ENCODE results near the gene RANBP9.

The RANBP9 gene

DNA sequence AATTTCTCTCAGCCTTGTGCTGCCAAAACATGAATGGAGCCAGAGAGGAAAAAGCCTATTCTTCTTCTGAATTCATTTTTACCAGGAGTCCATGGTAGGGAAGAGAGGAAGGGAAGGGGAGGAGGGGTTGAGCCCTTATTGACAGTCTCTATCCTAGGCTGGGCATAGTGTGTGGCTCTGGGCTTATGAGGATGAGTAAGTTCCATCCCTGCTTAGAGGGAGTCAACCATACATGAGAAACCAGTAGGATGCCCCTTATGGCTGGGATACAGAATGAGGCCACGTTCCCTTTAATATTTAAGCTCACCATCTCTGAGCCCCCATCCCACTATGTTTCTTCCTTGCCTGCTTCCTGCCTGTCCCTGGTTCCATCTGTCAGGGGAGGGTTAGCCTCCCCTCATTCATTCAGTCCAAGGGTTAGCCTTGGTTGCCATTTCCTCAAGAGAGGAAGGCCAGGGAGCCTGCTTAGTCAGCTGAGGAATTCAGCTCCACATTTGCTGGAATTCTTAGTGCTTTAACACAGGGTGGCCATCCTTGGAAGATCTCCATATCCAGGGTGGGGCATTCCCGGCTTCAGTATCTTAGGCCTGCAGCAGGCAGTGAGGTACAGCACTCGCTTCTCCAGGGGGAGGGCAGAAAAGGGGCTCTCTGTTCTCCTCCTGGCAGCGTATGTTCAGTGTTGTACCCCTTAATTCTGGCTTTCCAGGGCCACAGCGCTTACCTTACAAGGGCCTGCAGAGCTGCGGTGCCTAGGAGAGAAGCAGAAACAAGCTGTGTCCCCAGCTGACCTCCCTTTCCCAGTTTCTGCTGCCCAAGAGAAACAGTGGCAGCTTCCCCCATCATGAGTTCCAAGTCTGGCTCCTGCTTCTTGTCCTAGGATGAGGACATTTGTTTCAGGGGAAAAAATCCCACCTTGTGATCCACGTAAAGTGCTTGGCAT, 124.8 kb downstream of the RANBP9 start:
- Histone ChIP-seq H3K9me3 (ENCODE audit: control insufficient read depth, insufficient read depth, low read length) (no peaks in the 10 kb centered on the region), H3K36me3 (ENCODE audit: control insufficient read depth, insufficient read depth, low read length) (peaks cover 10% of the 10 kb centered on the region), H3K9ac (ENCODE audit: low read depth, low read length) (no peak overlapping the region), H3K4me1 (ENCODE audit: control insufficient read depth, insufficient read depth, low read length) (no peaks in the 10 kb centered on the region), H3K4me3 (ENCODE audit: low read depth, low read length) (no peak overlapping the region), H3K27me3 (ENCODE audit: control insufficient read depth, insufficient read depth, low read length) (no peaks in the 10 kb centered on the region)

DNA sequence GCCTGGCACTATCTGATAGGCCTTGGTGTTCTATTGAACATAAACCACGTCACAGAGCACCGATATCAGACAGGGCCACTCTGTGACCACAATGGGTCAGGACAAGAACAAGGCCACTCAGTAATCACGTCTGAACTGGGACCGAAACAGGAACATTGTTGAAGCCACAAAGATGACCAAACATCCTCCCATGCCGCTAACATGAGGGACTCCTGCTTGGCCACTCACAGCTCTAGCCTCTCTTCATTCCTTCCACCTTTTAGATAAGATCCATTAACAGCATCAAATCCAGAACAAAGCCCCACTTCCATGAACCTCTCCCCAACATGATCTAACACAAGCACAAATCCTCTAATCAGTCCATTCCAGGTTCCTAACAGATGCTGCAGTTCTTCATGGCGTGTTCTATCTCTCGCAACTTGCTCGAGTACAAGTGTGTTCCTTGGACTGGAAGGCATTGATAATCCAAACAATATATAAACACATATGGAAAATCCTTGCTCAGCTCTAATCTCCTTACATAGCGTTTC, 129.9 kb downstream of the RANBP9 start:
- no peaks in the 10 kb centered on the region for H3K36me3 ChIP-seq (ENCODE audit: control insufficient read depth, insufficient read depth, low read length)
- no peak overlapping the region for H3K9ac ChIP-seq (ENCODE audit: low read depth, low read length)
- no peak overlapping the region for H3K4me3 ChIP-seq (ENCODE audit: low read depth, low read length)
- H3K4me1 ChIP-seq (ENCODE audit: control insufficient read depth, insufficient read depth, low read length): no peaks in the 10 kb centered on the region
- H3K27me3 ChIP-seq (ENCODE audit: control insufficient read depth, insufficient read depth, low read length): no peaks in the 10 kb centered on the region
- no peaks in the 10 kb centered on the region for H3K9me3 ChIP-seq (ENCODE audit: control insufficient read depth, insufficient read depth, low read length)

DNA sequence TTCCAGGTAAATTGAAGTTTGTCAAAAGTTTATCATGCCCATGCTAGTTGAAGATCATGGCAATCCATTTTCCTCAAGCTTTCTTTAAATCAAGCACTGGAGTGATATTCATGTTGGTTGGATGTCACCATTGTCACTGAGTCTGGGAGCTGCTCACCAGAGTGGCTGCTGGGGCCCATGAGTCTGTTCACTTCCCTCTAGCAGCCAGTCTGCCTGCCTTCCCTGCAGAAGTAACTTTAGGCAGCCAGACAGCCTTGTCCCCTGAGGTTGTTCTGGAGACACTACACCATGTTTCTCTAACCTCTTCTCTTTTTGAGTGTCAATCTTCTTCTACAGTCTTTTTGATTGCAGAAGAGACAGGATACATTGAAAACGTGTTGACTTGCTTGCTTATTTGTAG, 131.7 kb downstream of the RANBP9 start:
- H3K9me3 ChIP-seq (ENCODE audit: control insufficient read depth, insufficient read depth, low read length): no peaks in the 10 kb centered on the region
- no peaks in the 10 kb centered on the region for H3K4me1 ChIP-seq (ENCODE audit: control insufficient read depth, insufficient read depth, low read length)
- no peaks in the 10 kb centered on the region for H3K27me3 ChIP-seq (ENCODE audit: control insufficient read depth, insufficient read depth, low read length)
- H3K36me3 ChIP-seq (ENCODE audit: control insufficient read depth, insufficient read depth, low read length): no peaks in the 10 kb centered on the region
- no peak overlapping the region for H3K9ac ChIP-seq (ENCODE audit: low read depth, low read length)
- H3K4me3 ChIP-seq (ENCODE audit: low read depth, low read length): no peak overlapping the region

DNA sequence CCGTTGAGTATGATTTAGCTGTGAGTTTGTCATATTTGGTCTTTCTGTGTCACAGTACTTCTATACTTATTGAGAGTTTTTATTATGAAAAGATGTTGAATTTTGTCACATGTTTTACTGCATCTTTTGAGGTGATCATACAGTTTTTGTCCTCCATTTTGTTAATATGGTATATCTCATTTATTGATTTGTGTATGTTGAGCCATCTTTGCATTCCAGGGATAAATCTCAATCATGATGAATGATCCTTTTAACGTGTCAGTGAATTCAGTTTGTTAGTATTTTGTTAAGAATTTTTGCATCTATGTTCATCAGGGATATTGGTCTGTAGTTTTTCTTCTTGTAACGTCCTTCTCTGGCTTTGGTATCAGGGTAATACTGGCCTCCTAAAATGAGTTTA, 133.7 kb downstream of the RANBP9 start:
- Histone ChIP-seq H3K27me3 (ENCODE audit: control insufficient read depth, insufficient read depth, low read length) (no peaks in the 10 kb centered on the region), H3K9ac (ENCODE audit: low read depth, low read length) (no peak overlapping the region), H3K36me3 (ENCODE audit: control insufficient read depth, insufficient read depth, low read length) (no peaks in the 10 kb centered on the region), H3K9me3 (ENCODE audit: control insufficient read depth, insufficient read depth, low read length) (no peaks in the 10 kb centered on the region), H3K4me3 (ENCODE audit: low read depth, low read length) (no peak overlapping the region), H3K4me1 (ENCODE audit: control insufficient read depth, insufficient read depth, low read length) (peaks cover 5% of the 10 kb centered on the region)

DNA sequence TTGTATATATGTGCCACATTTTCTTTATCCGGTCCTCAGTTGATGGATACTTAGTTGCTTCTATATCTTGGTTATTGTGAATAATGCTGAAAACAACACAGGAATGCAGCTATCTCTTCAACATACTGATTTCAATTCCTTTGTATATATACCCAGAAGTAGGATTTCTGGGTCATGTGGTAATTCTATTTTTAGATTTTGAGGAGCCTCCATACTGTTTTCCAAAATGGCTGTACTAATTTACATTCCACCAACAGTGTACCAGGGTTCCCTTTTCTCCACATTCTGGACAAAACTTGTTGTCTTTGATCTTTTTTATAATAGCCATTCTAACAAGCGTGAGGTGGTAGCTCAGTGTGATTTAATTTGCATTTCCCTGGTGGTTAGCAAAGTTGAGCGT, 135.6 kb downstream of the RANBP9 start:
- no peak overlapping the region for H3K4me3 ChIP-seq (ENCODE audit: low read depth, low read length)
- no peak overlapping the region for H3K9ac ChIP-seq (ENCODE audit: low read depth, low read length)
- H3K36me3 ChIP-seq (ENCODE audit: control insufficient read depth, insufficient read depth, low read length): no peaks in the 10 kb centered on the region
- no peaks in the 10 kb centered on the region for H3K27me3 ChIP-seq (ENCODE audit: control insufficient read depth, insufficient read depth, low read length)
- no peaks in the 10 kb centered on the region for H3K9me3 ChIP-seq (ENCODE audit: control insufficient read depth, insufficient read depth, low read length)
- peaks cover 5% of the 10 kb centered on the region for H3K4me1 ChIP-seq (ENCODE audit: control insufficient read depth, insufficient read depth, low read length)

DNA sequence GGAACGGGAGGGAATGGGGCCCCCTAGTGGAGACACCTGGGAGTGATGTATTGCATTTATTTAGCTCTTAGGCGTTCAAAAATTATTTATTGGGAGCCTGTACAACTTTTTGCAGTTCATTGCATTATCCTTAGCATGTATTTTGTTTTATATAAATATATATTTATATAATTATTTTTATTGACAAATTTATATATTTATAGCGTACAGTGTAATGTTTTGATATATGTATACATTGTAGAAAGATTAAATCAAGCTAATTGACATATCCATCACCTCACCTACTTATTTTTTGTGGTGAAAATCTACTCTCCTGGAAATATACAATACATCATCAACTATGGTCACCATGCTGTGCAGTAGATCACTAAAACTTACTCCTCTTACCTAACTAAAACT, 136.3 kb downstream of the RANBP9 start:
- Histone ChIP-seq H3K27me3 (ENCODE audit: control insufficient read depth, insufficient read depth, low read length) (no peaks in the 10 kb centered on the region), H3K4me1 (ENCODE audit: control insufficient read depth, insufficient read depth, low read length) (peaks cover 5% of the 10 kb centered on the region), H3K9me3 (ENCODE audit: control insufficient read depth, insufficient read depth, low read length) (no peaks in the 10 kb centered on the region), H3K4me3 (ENCODE audit: low read depth, low read length) (peak overlapping the region; percentile 93), H3K9ac (ENCODE audit: low read depth, low read length) (no peak overlapping the region), H3K36me3 (ENCODE audit: control insufficient read depth, insufficient read depth, low read length) (no peaks in the 10 kb centered on the region)

DNA sequence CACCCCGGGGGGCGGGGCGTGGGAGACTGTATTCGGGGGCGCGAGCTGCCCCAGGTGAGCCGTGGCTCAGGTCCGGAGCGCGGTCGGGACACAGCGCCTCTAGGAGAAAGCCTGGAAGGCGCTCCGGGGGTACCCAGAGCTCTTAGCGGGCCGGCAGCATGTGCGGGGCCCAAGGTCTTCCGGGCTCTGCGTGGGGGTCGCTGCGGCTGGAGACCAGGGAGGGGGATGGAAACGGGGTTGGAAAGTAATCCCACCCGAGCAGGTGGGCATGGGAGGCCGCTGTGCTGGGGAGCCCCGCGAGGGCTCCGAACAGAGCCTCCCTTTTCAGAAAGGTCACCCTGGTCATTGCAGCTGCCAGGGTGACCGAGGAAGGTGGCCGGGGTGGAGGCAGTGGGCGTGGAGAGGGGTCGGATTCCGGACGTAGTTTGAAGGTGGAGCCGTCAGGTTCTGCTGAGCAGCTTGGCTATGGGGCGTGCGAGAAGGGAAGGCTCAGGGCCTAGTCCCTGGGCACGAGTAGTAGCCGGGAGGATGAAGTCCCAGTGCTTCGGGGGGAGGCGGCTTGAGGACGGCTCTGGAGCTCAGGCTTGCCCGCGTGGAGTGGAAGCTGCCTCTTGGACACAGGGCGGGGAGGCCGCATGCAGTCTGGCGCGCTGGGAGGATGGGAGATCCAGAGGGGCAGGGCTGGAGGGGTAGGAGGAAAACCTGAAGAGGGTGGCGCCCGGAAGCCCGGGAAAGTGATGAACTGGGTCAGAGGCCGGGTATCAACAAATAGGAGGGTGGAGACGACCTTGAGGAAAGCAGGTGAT, 136.9 kb downstream of the RANBP9 start, which contains the start of gene SIRT5:
SIRT5 (plus strand) TSS at position 31 of the 806 bp plus-strand sequence. CDS start 9,510 bp downstream, outside the sequence.
- peak within 1 kb of the TSS; percentile 93 for H3K4me3 ChIP-seq (ENCODE audit: low read depth, low read length)
- no peaks in the 10 kb centered on the region for H3K9me3 ChIP-seq (ENCODE audit: control insufficient read depth, insufficient read depth, low read length)
- no peaks in the 10 kb centered on the region for H3K27me3 ChIP-seq (ENCODE audit: control insufficient read depth, insufficient read depth, low read length)
- H3K9ac ChIP-seq (ENCODE audit: low read depth, low read length): peak within 1 kb of the TSS; percentile 92
- H3K36me3 ChIP-seq (ENCODE audit: control insufficient read depth, insufficient read depth, low read length): no peaks in the 10 kb centered on the region
- peaks cover 5% of the 10 kb centered on the region for H3K4me1 ChIP-seq (ENCODE audit: control insufficient read depth, insufficient read depth, low read length)

DNA sequence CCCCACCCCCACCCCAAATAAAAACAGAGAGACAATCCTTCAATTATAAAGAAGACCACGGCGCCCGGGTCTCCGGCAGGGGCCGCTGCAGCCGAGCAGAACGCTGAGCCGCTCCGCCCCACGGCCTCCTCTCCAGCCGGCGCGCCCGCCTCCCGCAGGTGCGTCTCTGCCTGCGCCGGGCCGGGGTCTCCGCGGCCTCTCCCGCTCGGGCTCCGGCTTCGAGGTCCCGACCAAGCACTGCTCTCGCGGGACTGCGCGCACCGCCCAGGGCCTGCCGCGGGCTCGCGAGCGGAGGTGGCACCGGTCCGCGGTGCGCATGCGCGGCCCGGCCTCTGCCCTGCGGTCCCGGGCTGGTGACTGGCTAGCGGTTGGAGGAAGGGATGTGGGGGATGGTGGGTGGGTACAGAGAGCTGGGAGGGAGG, 137.5 kb downstream of the RANBP9 start:
- Histone ChIP-seq H3K4me1 (ENCODE audit: control insufficient read depth, insufficient read depth, low read length) (peaks cover 5% of the 10 kb centered on the region), H3K27me3 (ENCODE audit: control insufficient read depth, insufficient read depth, low read length) (no peaks in the 10 kb centered on the region), H3K9ac (ENCODE audit: low read depth, low read length) (peak overlapping the region; percentile 92), H3K9me3 (ENCODE audit: control insufficient read depth, insufficient read depth, low read length) (no peaks in the 10 kb centered on the region), H3K36me3 (ENCODE audit: control insufficient read depth, insufficient read depth, low read length) (no peaks in the 10 kb centered on the region), H3K4me3 (ENCODE audit: low read depth, low read length) (peak overlapping the region; percentile 93)

DNA sequence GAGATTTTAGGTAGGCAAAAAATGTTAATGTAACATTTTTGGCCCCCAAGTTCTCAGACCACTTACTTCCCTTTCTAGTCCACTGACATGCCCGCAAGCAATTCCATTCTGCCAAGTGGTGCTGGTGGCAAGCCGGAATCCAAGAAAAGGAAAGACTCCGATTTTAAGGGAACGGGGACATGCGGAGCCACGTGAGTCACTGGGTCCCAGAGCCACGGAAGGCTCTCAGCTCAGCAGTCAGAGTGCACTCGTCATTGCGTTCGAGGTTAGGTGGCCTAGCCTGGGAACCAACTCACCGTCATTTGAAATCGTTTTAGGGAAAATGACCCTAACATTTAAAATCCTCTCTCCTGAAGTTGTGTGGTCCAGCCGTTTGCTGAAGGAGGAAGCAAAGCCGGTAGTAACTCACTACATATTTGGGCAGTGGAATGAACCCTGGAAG, 137.9 kb downstream of the RANBP9 start:
- Histone ChIP-seq H3K9ac (ENCODE audit: low read depth, low read length) (peak overlapping the region; percentile 81), H3K4me3 (ENCODE audit: low read depth, low read length) (peak overlapping the region; percentile 93), H3K27me3 (ENCODE audit: control insufficient read depth, insufficient read depth, low read length) (no peaks in the 10 kb centered on the region)

DNA sequence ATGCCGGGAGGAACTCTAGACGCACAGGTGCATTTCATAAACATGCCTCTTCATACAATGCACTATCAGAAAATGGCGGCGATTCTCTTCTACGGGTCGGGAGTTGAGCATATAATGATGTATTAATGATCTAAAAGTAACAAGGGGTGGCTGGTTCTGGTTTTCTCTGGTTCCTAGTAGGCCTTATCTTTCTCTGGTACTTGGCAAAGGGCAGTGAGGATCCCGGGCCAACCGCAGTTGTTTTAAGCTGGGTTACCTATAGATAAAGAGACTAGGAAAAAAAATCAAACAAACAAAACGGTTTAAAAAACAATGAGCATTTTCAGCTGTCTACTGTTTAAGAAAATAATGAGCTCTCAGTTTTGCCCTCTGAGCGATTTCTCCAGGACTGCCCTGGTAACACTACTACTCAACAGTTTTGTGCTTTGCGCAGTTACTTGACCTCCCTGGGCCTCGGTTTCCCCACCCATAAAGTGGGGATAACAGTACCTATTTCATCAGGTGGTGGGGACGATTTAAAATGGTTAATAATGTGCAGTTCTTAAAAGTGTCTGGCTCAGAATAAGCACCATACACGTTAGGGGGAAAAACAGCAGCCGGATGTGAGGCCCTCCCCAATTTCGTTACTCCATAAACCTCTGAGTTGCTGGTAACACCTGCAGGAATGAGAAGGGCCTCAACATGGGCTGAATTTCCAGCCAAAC, 138.5 kb downstream of the RANBP9 start:
- peak overlapping the region; percentile 93 for H3K4me3 ChIP-seq (ENCODE audit: low read depth, low read length)

More for the DNA sequence above, 137.9 kb downstream of the RANBP9 start:
- no peaks in the 10 kb centered on the region for H3K9me3 ChIP-seq (ENCODE audit: control insufficient read depth, insufficient read depth, low read length)
- no peaks in the 10 kb centered on the region for H3K36me3 ChIP-seq (ENCODE audit: control insufficient read depth, insufficient read depth, low read length)
- H3K4me1 ChIP-seq (ENCODE audit: control insufficient read depth, insufficient read depth, low read length): peaks cover 5% of the 10 kb centered on the region

DNA sequence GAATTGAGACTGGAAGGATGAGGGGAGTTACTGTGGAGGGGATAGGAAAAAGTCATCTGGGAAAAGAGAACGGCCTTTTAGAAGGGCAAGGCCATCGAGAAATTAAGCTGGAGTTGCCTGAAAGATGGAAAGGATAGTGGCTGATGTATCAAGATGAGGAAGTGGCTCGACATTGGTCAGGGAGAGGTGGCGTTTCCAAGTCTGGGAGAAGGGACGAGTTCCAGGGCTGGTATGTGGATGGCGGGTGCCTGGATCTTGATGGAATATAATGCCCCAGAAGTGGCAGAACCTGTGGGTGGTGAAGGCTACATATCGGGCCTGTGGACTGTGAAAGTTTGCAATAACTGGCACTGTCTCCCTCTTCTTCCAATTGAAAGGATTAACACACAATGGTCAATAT, 139.4 kb downstream of the RANBP9 start:
- no peaks in the 10 kb centered on the region for H3K36me3 ChIP-seq (ENCODE audit: control insufficient read depth, insufficient read depth, low read length)
- H3K4me1 ChIP-seq (ENCODE audit: control insufficient read depth, insufficient read depth, low read length): peaks cover 5% of the 10 kb centered on the region
- H3K27me3 ChIP-seq (ENCODE audit: control insufficient read depth, insufficient read depth, low read length): no peaks in the 10 kb centered on the region
- no peak overlapping the region for H3K9ac ChIP-seq (ENCODE audit: low read depth, low read length)
- H3K4me3 ChIP-seq (ENCODE audit: low read depth, low read length): no peak overlapping the region
- H3K9me3 ChIP-seq (ENCODE audit: control insufficient read depth, insufficient read depth, low read length): no peaks in the 10 kb centered on the region

More for the DNA sequence above, 138.5 kb downstream of the RANBP9 start:
- Histone ChIP-seq H3K9ac (ENCODE audit: low read depth, low read length) (peak overlapping the region; percentile 81), H3K4me1 (ENCODE audit: control insufficient read depth, insufficient read depth, low read length) (peaks cover 5% of the 10 kb centered on the region), H3K9me3 (ENCODE audit: control insufficient read depth, insufficient read depth, low read length) (no peaks in the 10 kb centered on the region), H3K36me3 (ENCODE audit: control insufficient read depth, insufficient read depth, low read length) (no peaks in the 10 kb centered on the region), H3K27me3 (ENCODE audit: control insufficient read depth, insufficient read depth, low read length) (no peaks in the 10 kb centered on the region)

All from iPS-15b (cell line).